Measurements from ENCODE around the gene EIF4H. TPM values are rescaled to one million over a fixed set of nuclear protein-coding genes. Genes with fewer than 3 reads are reported as not detected.
"Not testable (repeated sequence)": the region's sequence is repeated elsewhere in the genome, so short reads cannot be mapped to it uniquely, and the experiment has no call there.

Gene EIF4H
- total RNA-seq, 1 donor from 2014 or later = 171 TPM

DNA sequence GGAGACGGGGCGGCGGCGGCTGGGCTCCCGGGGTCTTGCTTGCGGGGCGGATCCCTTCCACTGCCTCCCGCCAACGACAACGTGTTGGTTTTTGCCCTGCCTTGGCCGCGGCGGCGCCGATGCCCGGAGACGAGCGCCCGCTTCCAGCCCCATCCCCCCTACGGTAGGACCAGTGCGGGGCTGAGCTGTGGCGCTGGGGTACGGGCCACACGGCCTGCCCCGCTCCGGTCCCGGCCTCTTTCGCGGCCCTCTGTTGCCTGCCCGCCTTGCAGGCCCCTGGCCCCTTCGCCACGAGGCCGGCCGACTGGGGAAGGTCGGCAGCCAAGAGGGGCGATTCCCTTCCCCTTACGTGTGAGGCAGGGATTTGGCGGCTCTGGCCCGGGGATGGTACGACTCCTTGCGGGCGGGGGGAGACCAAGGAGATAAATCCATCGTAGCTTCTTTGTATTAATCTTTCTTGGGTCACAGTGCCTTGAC, 488 bp downstream of the EIF4H start:
- peak; percentile 43 for DNase-seq (ENCODE audit: low spot score)

DNA sequence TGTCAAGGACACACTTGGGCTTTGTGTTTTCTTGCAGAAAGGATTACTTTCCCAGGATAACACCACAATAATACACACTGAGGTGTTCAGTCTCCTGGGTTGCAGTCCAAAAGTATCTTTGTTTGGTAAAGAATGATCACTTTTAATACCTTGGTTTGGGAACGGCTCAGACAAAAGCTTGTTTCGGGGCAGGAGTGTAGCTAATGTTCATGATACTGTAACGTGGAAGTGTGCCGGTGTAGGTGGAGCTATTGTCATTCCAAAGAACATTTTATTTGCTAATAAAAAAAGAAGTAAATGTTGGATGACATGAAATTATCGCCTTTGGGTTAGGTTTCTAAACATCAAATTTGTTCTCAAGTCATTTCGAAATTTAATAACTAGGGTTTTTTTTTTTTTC, 1.2 kb downstream of the EIF4H start:
- DNase-seq (ENCODE audit: low spot score) = no peak

DNA sequence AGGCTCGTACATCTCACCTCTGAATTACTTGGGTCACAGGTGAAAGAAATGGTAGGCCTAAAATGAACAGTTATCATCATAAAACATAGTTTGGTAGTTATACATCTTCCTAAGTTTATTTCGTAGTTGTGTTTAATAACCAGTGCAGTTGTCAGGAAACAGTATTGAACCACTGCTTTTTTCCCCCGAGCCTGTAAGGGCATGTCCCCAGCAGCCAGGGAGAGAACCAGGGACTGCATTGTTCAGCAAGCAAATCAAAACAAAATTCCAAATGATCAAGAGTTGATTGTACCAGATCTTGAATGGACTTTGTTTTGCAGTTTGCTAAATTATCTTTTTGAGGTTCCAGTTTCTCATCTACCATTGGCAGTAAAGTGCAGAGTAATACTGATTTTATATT, 2.4 kb downstream of the EIF4H start:
- DNase-seq (ENCODE audit: low spot score) = no peak

DNA sequence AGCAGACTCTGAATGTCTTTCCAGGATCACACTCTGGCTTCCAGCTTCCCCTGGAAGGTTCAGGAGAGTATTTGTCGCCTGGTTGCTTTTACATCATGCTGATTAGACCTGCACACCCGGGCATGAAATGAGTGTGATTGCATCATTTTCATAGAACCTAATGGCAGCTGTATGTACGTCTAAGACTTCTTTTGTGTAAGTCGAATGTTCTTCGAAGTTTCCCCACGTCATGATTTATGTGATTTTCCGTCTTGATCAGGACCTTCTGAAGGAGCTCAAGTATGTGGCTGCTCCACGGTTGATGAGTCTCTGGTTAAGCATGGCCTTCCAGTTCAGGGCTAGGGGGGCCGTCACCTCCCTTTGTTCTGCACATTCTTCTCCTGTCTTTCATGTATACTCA, 4.5 kb downstream of the EIF4H start:
- DNase-seq (ENCODE audit: low spot score) = no peak

DNA sequence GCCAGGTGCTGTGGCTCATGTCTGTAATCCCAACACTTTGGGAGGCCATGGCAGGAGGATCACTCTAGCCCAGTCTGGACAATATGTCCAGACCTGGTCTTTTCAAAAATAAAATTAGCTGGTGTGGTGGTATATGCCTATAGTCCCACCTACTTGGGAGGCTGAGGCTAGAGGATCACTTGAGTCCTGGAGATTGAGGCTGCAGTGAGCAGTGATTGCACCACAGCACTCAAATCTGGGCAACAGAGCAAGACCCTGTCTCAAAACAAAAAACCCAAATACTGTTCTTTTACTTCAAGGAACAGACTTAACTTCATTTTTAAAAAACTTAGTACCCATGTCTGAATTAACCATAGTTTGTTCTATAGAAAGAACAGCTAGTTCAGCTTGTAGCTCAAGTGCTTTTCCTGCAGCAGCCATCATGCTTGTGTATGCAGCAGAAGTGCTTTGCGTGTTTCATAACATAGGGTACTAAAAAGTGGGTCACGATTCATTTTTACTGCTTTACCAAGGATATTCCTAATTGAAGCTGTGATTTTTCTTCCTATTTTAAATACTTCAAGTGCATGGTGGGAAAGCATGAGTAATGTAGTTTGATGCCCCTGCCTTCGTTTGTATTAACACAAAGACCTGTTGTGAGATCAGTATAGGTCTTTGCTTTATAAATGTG, 5.9 kb downstream of the EIF4H start:
- no peak for DNase-seq (ENCODE audit: low spot score)

DNA sequence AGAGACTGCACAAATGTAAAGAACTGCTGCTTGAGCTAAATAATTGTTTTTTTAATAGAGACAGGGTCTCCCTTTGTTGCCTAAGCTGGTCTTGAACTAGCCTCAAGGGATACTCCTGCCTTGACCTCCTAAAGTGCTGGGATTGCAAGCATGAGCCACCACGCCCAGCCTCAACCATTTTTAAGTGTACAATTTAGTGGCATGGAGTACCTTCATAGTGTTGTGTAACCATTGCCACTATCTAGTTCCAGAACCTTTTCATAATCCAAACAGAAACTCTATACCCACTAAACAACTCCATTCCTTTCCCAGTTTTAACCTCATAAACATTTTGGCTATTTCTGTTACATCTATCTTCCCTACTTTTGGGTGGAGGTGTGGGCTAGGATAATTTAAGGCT, 6.7 kb downstream of the EIF4H start:
- DNase-seq (ENCODE audit: low spot score) = no peak

DNA sequence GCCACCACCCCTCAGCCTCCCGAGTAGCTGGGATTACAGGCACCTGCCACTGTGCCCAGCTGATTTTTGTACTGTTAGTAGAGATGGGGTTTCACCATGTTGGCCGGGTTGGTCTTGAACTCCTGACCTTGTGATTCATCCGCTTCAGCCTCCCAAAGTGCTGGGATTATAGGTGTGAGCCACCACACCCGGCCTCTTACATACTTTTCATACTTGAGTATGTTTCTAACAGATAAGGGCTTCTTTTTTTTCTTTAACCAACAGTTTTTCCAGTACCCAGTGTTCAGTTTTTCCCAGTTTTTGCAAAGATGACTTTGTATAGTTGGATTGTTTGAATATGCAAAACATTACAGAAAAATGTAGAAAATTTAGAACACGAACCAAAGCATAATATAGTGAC, 7.7 kb downstream of the EIF4H start:
- no peak for DNase-seq (ENCODE audit: low spot score)

DNA sequence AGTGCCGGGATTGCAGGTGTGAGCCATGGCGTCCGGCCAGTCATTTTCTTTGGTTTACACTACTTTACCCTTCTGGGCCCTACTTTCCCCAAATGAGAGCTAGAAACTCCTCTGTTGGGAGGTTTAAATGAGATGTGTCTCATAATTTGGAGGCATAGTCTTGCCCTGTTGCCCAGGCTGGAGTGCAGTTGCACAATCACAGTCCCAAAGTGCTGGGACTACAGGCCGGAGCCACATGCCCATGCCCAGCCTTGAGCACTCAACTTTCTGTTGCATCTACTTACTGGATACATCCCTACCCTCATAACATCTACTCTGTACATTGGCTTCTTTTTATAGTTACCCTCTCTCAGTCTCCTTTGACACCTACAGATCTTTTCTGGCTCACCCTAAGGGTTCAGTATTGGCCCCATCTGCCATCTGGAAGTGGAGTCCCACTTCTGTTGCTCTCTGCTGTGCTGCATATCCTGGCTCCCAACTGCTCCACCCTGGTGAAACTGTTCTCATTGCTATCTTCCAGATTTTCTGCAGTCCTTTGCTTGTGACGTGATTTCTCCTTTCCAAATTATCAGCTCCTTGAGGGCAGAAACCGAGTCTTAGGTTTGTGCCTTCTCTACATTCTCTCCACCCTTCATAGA, 8.4 kb downstream of the EIF4H start:
- no peak for DNase-seq (ENCODE audit: low spot score)

DNA sequence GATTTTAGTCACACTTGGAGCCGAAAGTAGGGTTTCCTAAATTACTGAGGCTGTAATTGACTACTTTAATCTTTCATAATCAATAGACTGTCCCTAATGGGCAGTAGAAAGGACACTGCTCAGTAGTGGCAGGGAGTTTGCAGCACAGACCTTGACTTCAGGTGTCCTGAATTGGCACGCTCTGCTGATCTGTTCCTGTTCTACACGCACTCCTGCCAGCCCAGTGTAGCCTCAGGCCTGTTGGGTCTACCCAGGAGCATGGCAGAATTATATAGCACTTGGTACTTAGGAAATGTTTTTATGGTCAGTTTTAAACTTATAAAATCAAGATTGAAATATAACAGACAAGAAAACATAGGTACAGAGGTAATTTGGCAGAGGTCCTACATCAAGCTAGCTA, 9.0 kb downstream of the EIF4H start:
- DNase-seq (ENCODE audit: low spot score) = no peak

DNA sequence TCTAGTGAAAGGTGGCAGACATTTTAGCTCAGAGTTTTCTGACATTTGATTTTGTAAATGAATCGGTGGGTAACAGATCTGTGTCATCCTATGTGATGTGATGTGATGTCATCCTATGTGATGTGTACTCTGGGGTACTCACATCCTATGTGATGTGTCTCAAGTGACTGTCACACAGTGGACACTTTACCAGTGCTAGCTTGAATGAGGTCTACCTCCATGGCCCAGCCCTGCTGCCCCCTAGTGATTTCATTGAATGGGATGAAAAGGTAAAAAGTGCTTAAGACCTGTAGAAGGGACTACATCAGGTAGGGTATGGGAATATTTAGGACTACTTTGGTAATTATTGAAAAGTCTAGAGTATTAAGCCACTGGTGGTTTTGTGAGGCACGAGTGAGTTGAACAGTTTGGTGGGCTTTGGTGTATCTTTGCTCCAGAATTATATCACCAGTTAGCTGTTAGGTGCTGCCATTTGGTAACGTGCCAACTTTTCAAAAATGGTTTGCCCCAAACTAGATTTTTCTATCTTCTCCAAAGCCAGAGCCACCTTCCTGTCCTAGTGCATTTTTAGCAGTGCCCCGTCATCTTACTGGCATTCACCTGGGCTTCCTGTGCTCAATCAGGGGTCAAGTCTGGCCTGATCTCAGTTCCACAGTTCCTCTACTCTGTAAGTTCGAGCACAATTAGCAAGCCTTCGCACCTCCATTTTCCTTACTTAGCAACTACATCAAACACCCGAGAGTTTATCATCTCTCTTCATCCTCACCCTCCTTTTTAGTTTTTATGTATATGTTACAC, 9.7 kb downstream of the EIF4H start:
- no peak for DNase-seq (ENCODE audit: low spot score)

DNA sequence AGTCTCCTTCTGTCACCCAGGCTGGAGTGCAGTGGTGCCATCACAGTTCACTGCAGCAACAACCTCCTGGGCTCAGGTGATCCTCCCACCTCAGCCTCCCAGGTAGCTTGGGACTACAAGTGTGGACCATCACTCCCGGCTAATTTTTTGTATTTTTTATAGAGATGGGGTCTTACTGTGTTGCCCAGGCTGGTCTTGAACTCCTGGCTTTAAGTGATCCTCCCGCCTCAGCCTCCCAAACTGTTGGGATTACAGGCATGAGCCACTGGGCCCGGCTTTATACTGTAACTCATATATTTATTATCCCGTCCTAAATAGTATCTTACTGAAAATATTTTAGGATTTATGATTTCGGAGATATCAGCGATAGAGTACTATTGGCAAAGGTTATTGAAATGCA, 10.9 kb downstream of the EIF4H start:
- no peak for DNase-seq (ENCODE audit: low spot score)

DNA sequence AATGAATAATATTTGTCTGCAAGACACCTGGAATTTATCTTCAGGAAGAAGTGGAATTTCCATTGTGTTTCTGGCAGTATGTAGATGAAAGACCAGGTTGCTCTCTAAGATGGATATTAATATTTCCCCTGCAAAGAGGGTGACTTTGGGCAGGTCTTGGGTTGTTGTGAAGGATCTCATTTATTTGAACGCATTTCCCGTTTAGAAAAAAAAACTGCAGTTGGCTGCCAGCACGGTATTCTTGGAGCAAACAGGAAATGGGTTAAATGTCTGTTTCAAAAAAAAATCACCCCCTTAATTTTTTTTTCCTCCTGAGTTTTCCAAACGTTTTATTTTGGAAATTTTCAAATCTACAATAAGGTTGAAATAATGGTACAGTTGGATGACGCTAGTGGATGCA, 11.5 kb downstream of the EIF4H start:
- no peak for DNase-seq (ENCODE audit: low spot score)

DNA sequence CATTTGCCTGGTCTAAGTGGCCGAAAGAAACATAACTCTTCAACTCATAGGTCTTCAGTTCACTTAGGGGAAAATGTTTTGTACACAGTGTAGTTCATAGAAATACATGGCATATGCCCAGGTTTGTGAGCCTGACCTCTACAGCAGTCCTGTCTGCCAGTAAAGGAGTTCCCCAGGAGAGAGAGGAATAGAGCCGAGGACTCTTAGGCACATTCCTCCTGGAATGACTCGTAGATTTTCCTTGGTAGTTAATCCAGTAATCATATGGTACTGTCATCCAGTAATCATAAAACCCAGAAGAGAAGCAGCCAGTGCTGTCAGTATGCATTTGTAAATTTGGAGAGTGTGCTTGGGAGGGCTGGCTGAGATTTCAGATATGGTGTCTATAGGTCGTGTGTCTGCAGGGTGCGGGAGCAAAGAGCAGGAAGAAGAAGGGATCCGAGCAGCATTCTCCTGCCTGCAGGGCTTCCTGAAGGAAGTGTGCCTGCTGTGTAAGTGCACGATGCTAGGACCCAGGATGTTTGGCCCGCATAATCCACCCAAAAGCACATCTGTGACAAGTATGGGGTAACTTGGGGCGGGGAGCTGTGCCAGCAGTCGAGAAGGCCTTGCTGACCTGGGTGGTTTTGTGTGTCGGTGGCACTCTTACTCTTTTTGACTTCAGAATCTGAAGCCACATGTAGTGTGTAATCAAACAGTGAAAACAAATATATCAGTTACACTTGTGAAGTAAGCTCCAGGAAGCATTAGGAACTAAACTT, 13.9 kb downstream of the EIF4H start:
- peak; percentile 58 for DNase-seq (ENCODE audit: low spot score)

DNA sequence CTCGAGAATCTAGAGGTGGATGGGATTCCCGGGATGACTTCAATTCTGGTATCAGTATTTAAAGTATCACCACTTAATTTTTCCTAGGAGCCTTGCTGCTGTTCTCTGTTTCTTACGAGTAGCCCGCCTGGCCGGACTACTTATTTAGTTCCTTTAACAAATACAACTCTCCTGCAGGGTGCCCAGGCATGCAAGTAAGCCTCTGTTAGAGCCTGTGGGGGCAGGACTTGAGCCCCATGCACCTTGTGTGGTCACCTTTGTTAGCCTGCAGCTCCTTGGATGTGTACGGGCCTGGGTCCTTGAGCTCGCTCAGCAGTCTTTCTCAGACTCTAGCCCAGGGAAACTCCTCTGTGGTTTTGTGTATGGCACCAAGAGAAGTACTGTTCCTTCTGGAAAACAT, 16.1 kb downstream of the EIF4H start:
- no peak for DNase-seq (ENCODE audit: low spot score)

DNA sequence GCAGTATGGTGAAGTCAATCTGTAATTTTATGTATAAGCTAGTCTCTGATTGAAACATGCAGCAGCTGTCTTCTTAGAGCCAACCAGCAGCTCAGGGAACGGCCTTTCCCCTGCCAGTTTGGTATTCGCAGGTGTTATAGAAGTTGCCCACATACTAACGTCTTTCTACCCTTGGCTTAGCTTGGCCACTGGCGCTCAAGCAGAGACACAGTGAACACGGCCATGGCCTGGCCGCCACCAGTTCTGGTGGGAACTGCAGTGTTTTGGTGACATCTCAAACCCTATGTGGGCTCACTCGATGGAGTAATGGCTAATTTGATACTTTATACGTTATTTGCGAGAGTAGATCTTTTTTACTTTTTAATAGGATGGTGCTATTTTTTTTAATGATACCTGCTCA, 17.1 kb downstream of the EIF4H start:
- no peak for DNase-seq (ENCODE audit: low spot score)

DNA sequence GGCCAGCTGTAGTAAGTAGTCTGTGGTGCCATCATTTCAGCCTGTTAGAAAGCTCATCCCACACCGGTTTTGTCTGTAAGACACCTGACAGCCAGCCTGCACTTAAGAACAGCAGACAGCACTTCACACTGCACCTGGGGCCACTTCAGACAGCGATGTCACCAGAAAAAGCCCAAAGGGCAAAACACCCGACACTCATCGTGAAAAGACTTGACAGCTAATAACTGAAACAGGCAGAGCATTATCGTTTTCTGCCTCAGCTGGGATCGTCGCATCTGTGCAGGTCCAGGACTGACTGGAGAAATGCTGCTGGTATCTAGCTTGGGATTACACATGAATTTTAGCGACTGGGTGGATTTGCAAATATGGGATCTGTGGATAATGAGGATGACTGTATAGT, 18.9 kb downstream of the EIF4H start:
- DNase-seq (ENCODE audit: low spot score) = no peak

DNA sequence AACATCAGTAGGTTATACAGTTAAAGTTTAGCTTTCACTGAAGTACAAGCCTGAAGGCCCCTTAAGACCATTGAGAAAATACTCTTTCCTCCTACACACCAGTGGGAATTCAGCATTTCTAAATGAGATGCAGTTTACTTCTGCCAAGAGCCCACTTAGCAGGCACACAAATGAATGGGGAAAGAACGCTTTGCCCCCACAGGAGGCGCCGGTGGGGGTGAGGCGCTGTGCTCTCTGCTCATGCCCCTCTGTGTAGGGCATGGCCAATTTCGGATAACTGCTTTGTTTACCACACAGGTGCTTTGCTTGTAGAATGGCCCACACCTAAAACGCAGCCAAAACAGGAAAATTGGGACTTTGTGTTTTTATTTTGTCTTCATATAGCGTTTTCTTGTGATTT, 19.8 kb downstream of the EIF4H start:
- DNase-seq (ENCODE audit: low spot score) = no peak

DNA sequence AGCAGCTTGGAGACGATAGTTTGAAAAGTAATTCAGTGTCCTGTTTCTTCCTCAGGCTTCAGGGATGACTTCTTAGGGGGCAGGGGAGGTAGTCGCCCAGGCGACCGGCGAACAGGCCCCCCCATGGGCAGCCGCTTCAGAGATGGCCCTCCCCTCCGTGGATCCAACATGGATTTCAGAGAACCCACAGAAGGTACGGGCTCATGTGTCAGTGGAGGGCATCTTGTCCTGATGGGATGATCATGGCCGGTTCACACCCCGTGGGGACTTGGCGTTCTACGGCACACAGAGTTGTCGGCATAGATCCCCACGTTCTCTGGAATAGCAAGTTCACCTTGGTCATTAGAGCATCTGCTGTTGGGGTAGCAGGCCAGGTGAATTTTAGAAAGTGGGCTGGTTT, 20.5 kb downstream of the EIF4H start:
- no peak for DNase-seq (ENCODE audit: low spot score)

DNA sequence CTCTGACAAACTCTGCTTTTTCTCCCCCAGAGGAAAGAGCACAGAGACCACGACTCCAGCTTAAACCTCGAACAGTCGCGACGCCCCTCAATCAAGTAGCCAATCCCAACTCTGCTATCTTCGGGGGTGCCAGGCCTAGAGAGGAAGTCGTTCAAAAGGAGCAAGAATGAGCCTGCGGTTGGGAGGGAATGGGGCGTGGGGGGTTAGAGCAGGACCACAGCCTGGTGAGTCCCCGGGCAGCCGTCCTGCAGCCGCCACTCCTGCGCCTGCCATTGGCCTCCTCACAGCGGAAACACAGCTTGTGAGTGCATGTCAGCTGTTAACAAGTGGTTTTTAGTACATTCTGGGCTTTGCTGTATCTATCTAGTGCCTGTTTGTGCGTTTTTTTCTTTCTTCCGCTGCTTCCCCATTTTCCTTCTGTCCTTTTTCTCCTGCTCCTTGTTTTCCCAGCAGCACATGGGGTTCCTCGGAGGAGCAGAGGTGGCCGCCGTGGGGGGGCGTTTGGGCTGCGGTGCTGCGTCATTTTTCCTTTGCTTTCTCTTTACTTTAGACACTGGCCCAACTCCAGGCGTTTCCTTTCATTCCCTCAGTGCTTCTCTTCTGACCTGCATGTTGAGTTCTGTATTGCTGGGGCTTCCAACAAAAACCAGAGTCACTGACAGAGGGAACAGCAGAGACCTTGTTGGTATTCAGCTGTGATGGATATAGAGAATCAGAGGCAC, 21.1 kb downstream of the EIF4H start:
- not testable (repeated sequence) for DNase-seq (ENCODE audit: low spot score)

DNA sequence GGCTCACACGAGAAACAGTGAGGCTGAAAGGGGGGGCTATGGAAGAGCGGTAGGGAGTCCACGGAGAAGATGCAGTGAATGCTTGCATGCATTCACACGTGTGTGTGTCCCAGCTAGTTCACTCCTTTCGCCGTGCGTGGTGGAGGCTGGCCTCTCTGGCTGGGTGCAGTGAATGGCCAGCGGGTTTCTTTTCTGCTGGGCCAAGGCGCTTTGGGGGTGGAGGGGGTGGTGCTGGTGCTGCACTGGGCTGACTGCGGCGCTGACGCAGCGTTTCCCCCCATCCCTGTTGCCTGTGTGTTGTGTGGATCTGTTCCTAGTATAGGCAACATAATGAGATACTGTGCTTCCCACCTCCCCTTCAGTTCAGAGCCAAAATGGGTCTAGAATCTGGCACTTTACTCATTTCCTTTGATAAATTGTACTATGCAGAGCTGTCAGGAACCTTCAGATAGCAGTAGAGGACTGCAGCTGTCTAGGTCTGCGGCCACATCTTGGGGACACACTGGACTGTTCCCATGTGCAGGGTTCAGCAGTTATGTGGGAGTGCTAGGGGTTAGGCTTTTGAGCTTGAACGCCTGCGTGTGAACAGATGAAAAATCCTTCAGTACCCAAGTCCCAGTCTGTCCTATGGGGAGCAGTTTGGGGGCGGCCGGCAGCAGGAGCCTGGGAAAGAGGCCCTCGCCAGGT, 22.0 kb downstream of the EIF4H start:
- not testable (repeated sequence) for DNase-seq (ENCODE audit: low spot score)

Measured in umbilical cord (tissue), 2 donors.